ENCODE results near the gene EIF2AK2.

Gene EIF2AK2

GRCh38 chr2:37168217-37168981 lies 11.6 kb upstream of the EIF2AK2 start:
- DNase-seq, result peak; percentile 30

- DNase-seq, result no peak
Observed at GRCh38 chr2:37167636-37168180, 10.9 kb upstream of the EIF2AK2 start.

GRCh38 chr2:37164757-37165156 lies 8.0 kb upstream of the EIF2AK2 start:
- no peak for DNase-seq

- no peak for DNase-seq
Observed at GRCh38 chr2:37156071-37156856, 516 bp downstream of the EIF2AK2 start.

- no peak for DNase-seq
Observed at GRCh38 chr2:37154785-37155184, 2.0 kb downstream of the EIF2AK2 start.

GRCh38 chr2:37153224-37153623 lies 3.6 kb downstream of the EIF2AK2 start:
- DNase-seq, result no peak

- DNase-seq, result no peak
Observed at GRCh38 chr2:37149626-37150322, 7.0 kb downstream of the EIF2AK2 start.

GRCh38 chr2:37148325-37148724 lies 8.5 kb downstream of the EIF2AK2 start:
- DNase-seq, result no peak

- DNase-seq, result no peak
Observed at GRCh38 chr2:37146062-37146461, 10.7 kb downstream of the EIF2AK2 start.

- no peak for DNase-seq
Observed at GRCh38 chr2:37143974-37144373, 12.8 kb downstream of the EIF2AK2 start.

GRCh38 chr2:37142546-37142945 lies 14.2 kb downstream of the EIF2AK2 start:
- no peak for DNase-seq

- DNase-seq, result no peak
Observed at GRCh38 chr2:37132914-37133313, 23.9 kb downstream of the EIF2AK2 start.

GRCh38 chr2:37125416-37125815 lies 31.4 kb downstream of the EIF2AK2 start:
- no peak for DNase-seq

GRCh38 chr2:37119157-37119556 lies 37.6 kb downstream of the EIF2AK2 start:
- DNase-seq, result no peak

- DNase-seq, result no peak
Observed at GRCh38 chr2:37117566-37117965, 39.2 kb downstream of the EIF2AK2 start.

GRCh38 chr2:37111958-37112357 lies 44.8 kb downstream of the EIF2AK2 start:
- DNase-seq, result no peak

GRCh38 chr2:37110306-37111212 lies 46.2 kb downstream of the EIF2AK2 start:
- no peak for DNase-seq

GRCh38 chr2:37109523-37109922 lies 47.3 kb downstream of the EIF2AK2 start:
- no peak for DNase-seq

- DNase-seq, result no peak
Observed at GRCh38 chr2:37105150-37105549, 51.6 kb downstream of the EIF2AK2 start.

GRCh38 chr2:37104178-37104577 lies 52.6 kb downstream of the EIF2AK2 start:
- DNase-seq, result no peak

GRCh38 chr2:37102588-37102987 lies 54.2 kb downstream of the EIF2AK2 start:
- no peak for DNase-seq

GRCh38 chr2:37100054-37100453 lies 56.7 kb downstream of the EIF2AK2 start:
- DNase-seq, result no peak

Data from GF-D8 (cell line).